GM12878 (cell line): ENCODE results near the gene TMSB4X. TPM values are rescaled to one million over a fixed set of nuclear protein-coding genes. Genes with fewer than 3 reads are reported as not detected.

Source experiments
- BRCA1 ChIP-seq: IDR thresholded peaks from 2 replicates; pipeline ENCODE4 v1.6.1; 2011; ENCODE audit warnings: low read depth, low read length, improper control_type of control experiment
- CBFB ChIP-seq: IDR thresholded peaks from 2 replicates; pipeline ENCODE4 v1.6.1; 2016; ENCODE audit warnings: antibody characterized with exemption, low read depth
- CBX3 ChIP-seq: fragments of 200-600 bp; sonication (generic); IDR thresholded peaks from 2 replicates; pipeline ENCODE4 v1.6.1; 2016; ENCODE audit warnings: low read depth, borderline replicate concordance
- CHD1 ChIP-seq: IDR thresholded peaks from 2 replicates; pipeline ENCODE4 v1.6.1; 2012; ENCODE audit warnings: low read depth, low read length, improper control_type of control experiment
- CUX1 ChIP-seq: IDR thresholded peaks from 2 replicates; pipeline ENCODE4 v1.6.1; 2012; ENCODE audit warnings: improper control_type of control experiment, low read depth, low read length; ENCODE audit not compliant: insufficient replicate concordance
- DPF2 ChIP-seq: fragments of 450-650 bp; IDR thresholded peaks from 2 replicates; pipeline ENCODE4 v1.6.1; 2017; ENCODE audit warnings: mild to moderate bottlenecking
- EED ChIP-seq: sonication (generic); IDR thresholded peaks from 2 replicates; pipeline ENCODE4 v1.6.1; 2016; ENCODE audit warnings: antibody characterized with exemption, low read depth
- EGR1 ChIP-seq, 2 experiments: IDR thresholded peaks; 1 replicate in 1 of 2; 2 replicates in 1 of 2; pipeline ENCODE4 v1.6.1; 2011 to 2012; ENCODE audit warnings: low read depth in 2 of 2, low read length in 2 of 2, borderline replicate concordance in 1 of 2, mild to moderate bottlenecking in 1 of 2, moderate library complexity in 1 of 2
- ELK1 ChIP-seq: IDR thresholded peaks from 2 replicates; pipeline ENCODE4 v1.6.1; 2012; ENCODE audit warnings: low read depth, low read length, improper control_type of control experiment
- FOXM1 ChIP-seq: IDR thresholded peaks from 2 replicates; pipeline ENCODE4 v1.6.1; 2012; ENCODE audit warnings: low read depth, mild to moderate bottlenecking, inconsistent platforms, low read length, moderate library complexity
- KDM1A ChIP-seq: fragments of 200-600 bp; sonication (generic); IDR thresholded peaks from 2 replicates; pipeline ENCODE4 v1.6.1; 2016; ENCODE audit warnings: borderline replicate concordance
- NBN ChIP-seq: fragments of 450-650 bp; IDR thresholded peaks from 2 replicates; pipeline ENCODE4 v1.6.1; 2016
- NFIC ChIP-seq: IDR thresholded peaks from 2 replicates; pipeline ENCODE4 v1.6.1; 2012; ENCODE audit warnings: low read depth, mild to moderate bottlenecking, inconsistent platforms, low read length, moderate library complexity
- RFX5 ChIP-seq: IDR thresholded peaks from 2 replicates; pipeline ENCODE4 v1.6.1; 2011; ENCODE audit warnings: low read depth, low read length, improper control_type of control experiment
- SIN3A ChIP-seq: IDR thresholded peaks from 2 replicates; pipeline ENCODE4 v1.6.1; 2012; ENCODE audit warnings: low read depth, low read length, improper control_type of control experiment
- SMAD5 ChIP-seq: IDR thresholded peaks from 2 replicates; pipeline ENCODE4 v1.6.1; 2016; ENCODE audit warnings: antibody characterized with exemption, low read depth
- SMARCA5 ChIP-seq: fragments of 450-650 bp; IDR thresholded peaks from 2 replicates; pipeline ENCODE4 v1.6.1; 2017; ENCODE audit warnings: mild to moderate bottlenecking
- SUZ12 ChIP-seq: fragments of 200-600 bp; sonication (generic); IDR thresholded peaks from one replicate; pipeline ENCODE4 v1.6.1; 2018; ENCODE audit warnings: antibody characterized with exemption, mild to moderate bottlenecking; ENCODE audit not compliant: unreplicated experiment
- WRNIP1 ChIP-seq: IDR thresholded peaks from 2 replicates; pipeline ENCODE4 v1.6.1; 2011; ENCODE audit warnings: low read depth, low read length, improper control_type of control experiment, borderline replicate concordance
- ZNF274 ChIP-seq: IDR thresholded peaks from one replicate; pipeline ENCODE4 v1.8.0; 2011; ENCODE audit not compliant: insufficient read length, insufficient read depth
- polyA plus RNA-seq, 11 experiments: library from polyadenylated mRNA; depleted of rRNA in 4 of 11; unstranded in 6 of 11; stranded (reverse) in 5 of 11; fragments of >200 nt; fragmentation: Nextera tagmentation in 4 of 11; fragmentation: Illumina TruSeq in 1 of 11; extraction: Ambion mirVana in 4 of 11; extraction: Trizol in 1 of 11; gene quantifications; 1 replicate in 1 of 11; 2 replicates in 10 of 11; pipeline versions ENCODE4 v1.2.1 to v1.2.3, GENCODE V29; 2011 to 2016; ENCODE audit warnings: inconsistent platforms in 2 of 11, missing spikeins in 2 of 11, low read depth in 1 of 11
- total RNA-seq, 4 experiments: library from RNA; depleted of rRNA in 3 of 4; stranded (reverse); fragments of >200 nt in 3 of 4; fragmentation: Illumina TruSeq in 1 of 4; extraction: Trizol in 1 of 4; gene quantifications; 2 replicates each; pipeline versions ENCODE4 v1.2.1 to v1.2.3, GENCODE V29; 2013 to 2021
- TF ChIP-seq, protein P1 (sequence below): fragments of 450-650 bp; IDR thresholded peaks from 2 replicates; pipeline ENCODE4 v1.6.1; 2018; ENCODE audit warnings: mild to moderate bottlenecking, low read depth, moderate library complexity; ENCODE audit not compliant: partially characterized antibody
- TF ChIP-seq, protein P2 (sequence below): IDR thresholded peaks from 2 replicates; pipeline ENCODE4 v1.6.1; 2012; ENCODE audit warnings: low read length, inconsistent platforms

TMSB4X gene
- total and polyA plus RNA-seq, 10 of the 15 experiments (the other 5 are each of a cell fraction or from before 2014, with no cell fraction given): 13,924 to 37,234 (median 23,705) TPM

GRCh38 chrX:12949927-12950656 is 24.8 kb upstream of the TMSB4X start (continued):
- TF ChIP-seq RFX5 (no peak), WRNIP1 (no peak), KDM1A (no peak), NBN (peak; percentile 79), SUZ12 (no peak), CBFB (peak; percentile 93), NFIC (no peak), SMARCA5 (no peak), CBX3 (no peak), SMAD5 (peak; percentile 97), BRCA1 (no peak), CUX1 (peak; percentile 13), ZNF274 (no peak), EGR1 (IDR thresholded peaks at IDR 0.05; ENCODE audit: borderline replicate concordance in 1 of 2, low read depth in 2 of 2, low read length in 2 of 2) (no peak), CHD1 (no peak), EED (peak; percentile 85), ELK1 (no peak), SIN3A (no peak), DPF2 (peak; percentile 72), FOXM1 (no peak)
- TF ChIP-seq, protein P1, sequence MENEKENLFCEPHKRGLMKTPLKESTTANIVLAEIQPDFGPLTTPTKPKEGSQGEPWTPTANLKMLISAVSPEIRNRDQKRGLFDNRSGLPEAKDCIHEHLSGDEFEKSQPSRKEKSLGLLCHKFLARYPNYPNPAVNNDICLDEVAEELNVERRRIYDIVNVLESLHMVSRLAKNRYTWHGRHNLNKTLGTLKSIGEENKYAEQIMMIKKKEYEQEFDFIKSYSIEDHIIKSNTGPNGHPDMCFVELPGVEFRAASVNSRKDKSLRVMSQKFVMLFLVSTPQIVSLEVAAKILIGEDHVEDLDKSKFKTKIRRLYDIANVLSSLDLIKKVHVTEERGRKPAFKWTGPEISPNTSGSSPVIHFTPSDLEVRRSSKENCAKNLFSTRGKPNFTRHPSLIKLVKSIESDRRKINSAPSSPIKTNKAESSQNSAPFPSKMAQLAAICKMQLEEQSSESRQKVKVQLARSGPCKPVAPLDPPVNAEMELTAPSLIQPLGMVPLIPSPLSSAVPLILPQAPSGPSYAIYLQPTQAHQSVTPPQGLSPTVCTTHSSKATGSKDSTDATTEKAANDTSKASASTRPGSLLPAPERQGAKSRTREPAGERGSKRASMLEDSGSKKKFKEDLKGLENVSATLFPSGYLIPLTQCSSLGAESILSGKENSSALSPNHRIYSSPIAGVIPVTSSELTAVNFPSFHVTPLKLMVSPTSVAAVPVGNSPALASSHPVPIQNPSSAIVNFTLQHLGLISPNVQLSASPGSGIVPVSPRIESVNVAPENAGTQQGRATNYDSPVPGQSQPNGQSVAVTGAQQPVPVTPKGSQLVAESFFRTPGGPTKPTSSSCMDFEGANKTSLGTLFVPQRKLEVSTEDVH: no peak
- TF ChIP-seq, protein P2, sequence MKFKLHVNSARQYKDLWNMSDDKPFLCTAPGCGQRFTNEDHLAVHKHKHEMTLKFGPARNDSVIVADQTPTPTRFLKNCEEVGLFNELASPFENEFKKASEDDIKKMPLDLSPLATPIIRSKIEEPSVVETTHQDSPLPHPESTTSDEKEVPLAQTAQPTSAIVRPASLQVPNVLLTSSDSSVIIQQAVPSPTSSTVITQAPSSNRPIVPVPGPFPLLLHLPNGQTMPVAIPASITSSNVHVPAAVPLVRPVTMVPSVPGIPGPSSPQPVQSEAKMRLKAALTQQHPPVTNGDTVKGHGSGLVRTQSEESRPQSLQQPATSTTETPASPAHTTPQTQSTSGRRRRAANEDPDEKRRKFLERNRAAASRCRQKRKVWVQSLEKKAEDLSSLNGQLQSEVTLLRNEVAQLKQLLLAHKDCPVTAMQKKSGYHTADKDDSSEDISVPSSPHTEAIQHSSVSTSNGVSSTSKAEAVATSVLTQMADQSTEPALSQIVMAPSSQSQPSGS: no peak
